Measurements from ENCODE around the gene DSG3. TPM values are rescaled to one million over a fixed set of nuclear protein-coding genes. Genes with fewer than 3 reads are reported as not detected.

Gene DSG3
- total and polyA plus RNA-seq, 2 of the 8 experiments (the other 6 are each of a cell fraction or from before 2014, with no cell fraction given) = 0.03 to 0.07 TPM

DNA sequence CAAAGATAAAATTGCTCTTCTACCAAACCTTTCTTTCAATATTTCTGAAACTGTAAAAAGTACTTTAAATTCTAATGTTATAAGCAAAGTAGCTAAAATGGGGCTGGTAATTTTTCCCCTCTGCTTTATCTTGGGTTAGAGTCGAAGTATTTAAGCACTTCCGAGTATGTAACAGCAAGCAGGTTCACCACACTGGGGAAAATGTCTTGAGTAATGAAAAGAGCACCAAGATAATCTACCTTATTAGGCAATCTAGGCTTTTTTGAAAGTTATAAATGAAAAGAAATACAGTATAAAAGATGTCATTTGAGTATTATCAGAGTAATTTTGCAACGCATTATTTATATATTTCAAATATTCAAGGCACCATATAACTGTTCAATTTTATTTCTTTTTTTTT is 687 bp upstream of the DSG3 start:
- TF ChIP-seq CBX5 (IDR thresholded peaks at IDR 0.05; ENCODE audit: low read depth, low read length) = no peak
- Histone ChIP-seq H2BK120ac (replicated peaks; ENCODE audit: low read depth, low read length) (no peak overlapping the region), H2AK5ac (ENCODE audit: low read depth, low read length) (no peak overlapping the region), H3K23ac (ENCODE audit: insufficient read length) (no peak overlapping the region), H4K5ac (ENCODE audit: insufficient read length, low read depth, low read length) (no peak overlapping the region), H4K8ac (ENCODE audit: extremely low read depth, insufficient read depth, low read length) (no peak overlapping the region), H3K27ac (ENCODE audit: low read depth, low read length) (no peak overlapping the region), H3K4me3 (ENCODE audit: extremely low read depth in 1 of 4, insufficient read depth in 2 of 4, low read depth in 3 of 4, low read length in 4 of 4) (no peak overlapping the region), H3K79me2 (ENCODE audit: control insufficient read depth in 1 of 2, insufficient read depth in 2 of 2, low read length in 2 of 2) (no peaks in the 10 kb centered on the region), H4K20me1 (replicated peaks in 1 of 2; ENCODE audit: control insufficient read depth in 1 of 2, insufficient read depth in 2 of 2, low read length in 2 of 2) (no peaks in the 10 kb centered on the region), H3K79me1 (ENCODE audit: low read depth, low read length) (no peaks in the 10 kb centered on the region), H3K27me3 (replicated peaks in 1 of 4; ENCODE audit: control insufficient read depth in 3 of 4, extremely low read depth in 1 of 4, insufficient read depth in 3 of 4, low read length in 3 of 4) (no peaks in the 10 kb centered on the region), H2AFZ (ENCODE audit: low read length) (no peak overlapping the region), H3K56ac (replicated peaks; ENCODE audit: insufficient read length, low read depth, low read length) (no peak overlapping the region), H3K4me2 (ENCODE audit: insufficient read depth in 1 of 2, low read depth in 2 of 2, low read length in 2 of 2) (no peak overlapping the region), H3K4ac (replicated peaks; ENCODE audit: insufficient read length, low read depth, low read length) (no peak overlapping the region), H2BK20ac (ENCODE audit: low read length) (no peak overlapping the region), H4K91ac (replicated peaks; ENCODE audit: insufficient read length, low read length) (no peak overlapping the region), H3K14ac (ENCODE audit: insufficient read length) (no peak overlapping the region), H3K36me3 (ENCODE audit: control insufficient read depth in 2 of 4, insufficient read depth in 4 of 4, low read length in 3 of 4) (no peaks in the 10 kb centered on the region), H3K23me2 (ENCODE audit: low read depth, low read length) (no peaks in the 10 kb centered on the region), H3K18ac (ENCODE audit: extremely low read depth, low read length) (no peak overlapping the region), H2BK15ac (ENCODE audit: low read length) (no peak overlapping the region), H2BK5ac (ENCODE audit: low read depth, low read length) (no peak overlapping the region), H3K9ac (replicated peaks in 1 of 4; ENCODE audit: extremely low read depth in 1 of 4, low read depth in 3 of 4, low read length in 3 of 4) (no peak overlapping the region), H2BK12ac (ENCODE audit: low read depth, low read length) (no peak overlapping the region), H3K4me1 (replicated peaks in 1 of 4; ENCODE audit: control insufficient read depth in 3 of 4, insufficient read depth in 4 of 4, low read length in 3 of 4) (peaks cover 0 to 3% (median 1%) of the 10 kb centered on the region in 4 experiments; a peak in 2 of 7 replicates), H3K9me3 (ENCODE audit: insufficient read depth in 2 of 2, low read depth in 1 of 2, low read length in 1 of 2) (no peaks in the 10 kb centered on the region)
- CTCF ChIA-PET (ENCODE audit: partially characterized antibody) = no interaction called here
- POLR2A ChIA-PET (ENCODE audit: partially characterized antibody) = interaction anchor here (0.9 kb wide), 1 partner anchor 17 kb away, joined by 5 read pairs; no protein-coding TSS in a partner anchor
- FAIRE-seq = no peak
- DNase-seq (ENCODE audit: low read depth in 1 of 2, low spot score in 2 of 2) = no peak
- 88% methylated on average over 3 of the region's 3 CpGs; no CpG with 5 or more reads in 1 of the 2 experiments for WGBS, 2 experiments (ENCODE audit: extremely low coverage in 1 of 2, insufficient coverage in 1 of 2, insufficient read length in 1 of 2, insufficient replicate concordance in 2 of 2, low coverage in 1 of 2, low lambda C conversion rate in 2 of 2, missing lambda C conversion rate in 1 of 2)

Measured in H1 (cell line).